H9 (cell line): ENCODE results near the gene VEGFC. TPM values are rescaled to one million over a fixed set of nuclear protein-coding genes. Genes with fewer than 3 reads are reported as not detected.

Experiments used
- DNase-seq: peaks from one replicate; pipeline ENCODE4 v3.0.0-alpha.2; 2017
- H2AFZ ChIP-seq: one replicate; pipeline ENCODE4 v1.6.1; 2013; ENCODE audit warnings: mild to moderate bottlenecking, low read length, control low read depth, moderate library complexity
- H2AK5ac ChIP-seq: 2 replicates; pipeline ENCODE4 v1.6.1; 2013; ENCODE audit warnings: low read length, control low read depth, mixed read lengths; ENCODE audit not compliant: insufficient read length
- H2BK120ac ChIP-seq: one replicate; pipeline ENCODE4 v1.6.1; 2013; ENCODE audit warnings: low read depth, mild to moderate bottlenecking, low read length, control low read depth, inconsistent platforms; ENCODE audit not compliant: poor library complexity, severe bottlenecking
- H2BK12ac ChIP-seq: 2 replicates; pipeline ENCODE4 v1.6.1; 2013; ENCODE audit warnings: low read length, control low read depth, mixed read lengths, low read depth; ENCODE audit not compliant: insufficient read length
- H2BK15ac ChIP-seq: 2 replicates; pipeline ENCODE4 v1.6.1; 2013; ENCODE audit warnings: low read depth, low read length, control low read depth
- H2BK20ac ChIP-seq: one replicate; pipeline ENCODE4 v1.6.1; 2013; ENCODE audit warnings: low read depth, mild to moderate bottlenecking, low read length, control low read depth, inconsistent platforms; ENCODE audit not compliant: poor library complexity, severe bottlenecking
- H2BK5ac ChIP-seq: 2 replicates; pipeline ENCODE4 v1.6.1; 2013; ENCODE audit warnings: low read length, control low read depth, mixed read lengths; ENCODE audit not compliant: insufficient read length
- H3K14ac ChIP-seq: 2 replicates; pipeline ENCODE4 v1.6.1; 2013; ENCODE audit warnings: low read length, control low read depth; ENCODE audit not compliant: insufficient read depth
- H3K18ac ChIP-seq: 2 replicates; pipeline ENCODE4 v1.6.1; 2013; ENCODE audit warnings: low read depth, mild to moderate bottlenecking, mixed read lengths, low read length, control low read depth; ENCODE audit not compliant: insufficient read length
- H3K23ac ChIP-seq: 2 replicates; pipeline ENCODE4 v1.6.1; 2013; ENCODE audit warnings: low read length, control low read depth, mixed read lengths, low read depth; ENCODE audit not compliant: insufficient read length
- H3K23me2 ChIP-seq: 2 replicates; pipeline ENCODE4 v1.6.1; 2013; ENCODE audit warnings: low read depth, mild to moderate bottlenecking, mixed read lengths, low read length, control low read depth; ENCODE audit not compliant: insufficient read length, poor library complexity, severe bottlenecking
- H3K27ac ChIP-seq: 2 replicates; pipeline ENCODE4 v1.5.1; 2013; ENCODE audit warnings: low read length, control low read depth, mixed read lengths, low read depth; ENCODE audit not compliant: insufficient read length
- H3K27me3 ChIP-seq: 2 replicates; pipeline ENCODE4 v1.6.1; 2013; ENCODE audit warnings: low read length, control low read depth, inconsistent platforms; ENCODE audit not compliant: insufficient read depth
- H3K4ac ChIP-seq: 2 replicates; pipeline ENCODE4 v1.6.1; 2013; ENCODE audit warnings: low read depth, mild to moderate bottlenecking, control low read depth, inconsistent platforms, low read length, moderate library complexity
- H3K4me1 ChIP-seq: 2 replicates; pipeline ENCODE4 v1.6.1; 2013; ENCODE audit warnings: low read length, control low read depth, inconsistent platforms; ENCODE audit not compliant: insufficient read depth
- H3K4me2 ChIP-seq: 2 replicates; pipeline ENCODE4 v1.6.1; 2013; ENCODE audit warnings: low read length, control low read depth, mixed read lengths; ENCODE audit not compliant: insufficient read length, insufficient read depth
- H3K56ac ChIP-seq: 2 replicates; pipeline ENCODE4 v1.6.1; 2013; ENCODE audit warnings: low read depth, mild to moderate bottlenecking, mixed read lengths, low read length, control low read depth; ENCODE audit not compliant: insufficient read length
- H3K79me1 ChIP-seq: 2 replicates; pipeline ENCODE4 v1.6.1; 2013; ENCODE audit warnings: low read depth, mild to moderate bottlenecking, moderate library complexity, low read length, control low read depth, inconsistent platforms; ENCODE audit not compliant: insufficient read depth, poor library complexity, severe bottlenecking
- H3K79me2 ChIP-seq: 2 replicates; pipeline ENCODE4 v1.6.1; 2013; ENCODE audit warnings: low read length, control low read depth, inconsistent platforms; ENCODE audit not compliant: insufficient read depth
- H3K9ac ChIP-seq: 2 replicates; pipeline ENCODE4 v1.6.1; 2013; ENCODE audit warnings: low read length, control low read depth, mixed read lengths; ENCODE audit not compliant: insufficient read length; ENCODE audit errors: extremely low read depth
- H3K9me3 ChIP-seq: one replicate; pipeline ENCODE4 v1.6.1; 2013; ENCODE audit warnings: low read depth, low read length, inconsistent platforms; ENCODE audit not compliant: control insufficient read depth
- H3T11ph ChIP-seq: one replicate; pipeline ENCODE4 v1.6.1; 2013; ENCODE audit warnings: mild to moderate bottlenecking, low read length, control low read depth, inconsistent platforms
- H4K20me1 ChIP-seq: one replicate; pipeline ENCODE4 v1.6.1; 2013; ENCODE audit not compliant: control insufficient read depth, insufficient read length, insufficient read depth
- H4K5ac ChIP-seq: 2 replicates; pipeline ENCODE4 v1.6.1; 2013; ENCODE audit warnings: low read depth, mild to moderate bottlenecking, mixed read lengths, low read length, control low read depth; ENCODE audit not compliant: insufficient read length
- H4K8ac ChIP-seq: replicated peaks from 2 replicates; pipeline ENCODE4 v1.6.1; 2013; ENCODE audit warnings: low read length, control low read depth, mixed read lengths, low read depth; ENCODE audit not compliant: insufficient read length
- H4K91ac ChIP-seq: 2 replicates; pipeline ENCODE4 v1.6.1; 2013; ENCODE audit warnings: low read depth, mild to moderate bottlenecking, moderate library complexity, mixed read lengths, low read length, control low read depth; ENCODE audit not compliant: insufficient read length
- H3K27ac Mint-ChIP-seq, 3 experiments: 2 replicates in 2 of 3; 3 replicates in 1 of 3; pipeline ENCODE4 v1.8.0; 2020 to 2021; ENCODE audit warnings: mixed read lengths in 3 of 3, mild to moderate bottlenecking in 1 of 3, moderate library complexity in 1 of 3
- H3K27me3 Mint-ChIP-seq: 2 replicates; pipeline ENCODE4 v1.8.0; 2021; ENCODE audit warnings: low read depth, mild to moderate bottlenecking, moderate library complexity, mixed read lengths
- H3K36me3 Mint-ChIP-seq, 3 experiments: 2 replicates in 2 of 3; 3 replicates in 1 of 3; pipeline ENCODE4 v1.8.0; 2020 to 2021; ENCODE audit warnings: low read depth in 3 of 3, mixed read lengths in 3 of 3; ENCODE audit not compliant: insufficient read depth in 1 of 3
- H3K4me1 Mint-ChIP-seq, 2 experiments: 2 replicates each; pipeline ENCODE4 v1.8.0; 2020; ENCODE audit warnings: mixed read lengths in 2 of 2
- H3K4me3 Mint-ChIP-seq, 2 experiments: 2 replicates in 1 of 2; 3 replicates in 1 of 2; pipeline ENCODE4 v1.8.0; 2020 to 2021; ENCODE audit warnings: mild to moderate bottlenecking in 2 of 2, mixed read lengths in 2 of 2, moderate library complexity in 1 of 2
- H3K9me3 Mint-ChIP-seq, 2 experiments: 2 replicates in 1 of 2; 3 replicates in 1 of 2; pipeline ENCODE4 v1.8.0; 2020; ENCODE audit warnings: mild to moderate bottlenecking in 2 of 2, mixed read lengths in 2 of 2, moderate library complexity in 1 of 2
- WGBS: extraction: QIAGEN DNeasy Blood & Tissue Kit; methylation state at CpG from one replicate; pipeline ENCODE4 v1.1.7; 2013; ENCODE audit warnings: missing lambda C conversion rate, low lambda C conversion rate, mixed read lengths; ENCODE audit not compliant: insufficient read length; ENCODE audit errors: extremely low coverage; 5-methylcytosine and 5-hydroxymethylcytosine counted together
- total RNA-seq: library from RNA; stranded (reverse); gene quantifications from 2 replicates; pipeline ENCODE4 v1.2.1, GENCODE V29; 2021
- TF ChIP-seq, protein P1 (sequence below): fragments of 200-600 bp; sonication (generic); conservative IDR thresholded peaks from 3 replicates; pipeline ENCODE4 v1.8.0; 2021; ENCODE audit warnings: antibody characterized with exemption, mild to moderate bottlenecking

The VEGFC gene
- total RNA-seq, 1 experiment from 2014 or later, result 0.46 TPM

DNA sequence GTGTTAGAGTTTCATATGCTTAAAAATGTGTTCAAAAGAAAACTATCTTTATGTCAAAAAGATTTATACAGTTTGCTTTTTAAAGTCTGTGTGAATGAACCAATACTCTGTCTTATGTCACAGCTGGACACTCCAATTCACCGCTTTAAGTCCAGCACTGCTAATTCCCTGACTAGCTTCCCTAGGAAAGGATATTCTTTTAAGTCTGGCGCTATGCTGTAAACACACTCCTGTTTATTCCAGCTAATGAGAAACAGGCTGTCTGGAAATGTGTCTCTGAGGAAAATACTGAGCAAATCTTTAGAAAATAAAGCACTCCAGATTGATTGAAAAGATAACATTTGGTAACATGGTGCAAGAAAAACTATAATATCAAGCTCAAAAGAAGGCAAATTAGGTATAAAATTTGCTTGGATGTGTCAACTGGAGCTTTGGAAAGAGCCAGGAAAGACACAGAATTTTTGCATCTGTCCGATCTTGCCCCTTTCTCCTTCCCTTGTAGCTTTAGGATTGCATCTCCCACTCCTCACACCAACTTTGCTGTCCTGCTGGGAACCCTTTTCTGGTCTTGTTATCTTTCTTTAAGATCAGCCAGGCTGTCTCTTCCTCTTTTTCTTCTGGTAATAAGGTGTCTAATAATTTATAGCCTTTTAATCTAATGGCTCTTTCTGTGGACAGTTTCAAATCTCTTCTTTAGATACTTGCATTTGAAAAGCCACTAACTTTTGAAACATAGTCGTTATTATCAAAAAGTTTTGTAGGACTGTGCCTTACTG, 40.9 kb upstream of the VEGFC start:
- H3K23ac ChIP-seq, result no peak overlapping the region
- H3K14ac ChIP-seq, result no peak overlapping the region
- H3K4me2 ChIP-seq, result no peak overlapping the region
- no CpG with 5 or more reads among the region's 4 CpGs for WGBS
- no peak overlapping the region; a peak in 1 of 7 replicates for H3K27ac Mint-ChIP-seq
- H2BK20ac ChIP-seq, result no peak overlapping the region
- no peak overlapping the region for H2BK15ac ChIP-seq
- H3K18ac ChIP-seq, result no peak overlapping the region
- no peak overlapping the region for H3K56ac ChIP-seq
- no peak overlapping the region for H2AK5ac ChIP-seq
- TF ChIP-seq, protein P1, sequence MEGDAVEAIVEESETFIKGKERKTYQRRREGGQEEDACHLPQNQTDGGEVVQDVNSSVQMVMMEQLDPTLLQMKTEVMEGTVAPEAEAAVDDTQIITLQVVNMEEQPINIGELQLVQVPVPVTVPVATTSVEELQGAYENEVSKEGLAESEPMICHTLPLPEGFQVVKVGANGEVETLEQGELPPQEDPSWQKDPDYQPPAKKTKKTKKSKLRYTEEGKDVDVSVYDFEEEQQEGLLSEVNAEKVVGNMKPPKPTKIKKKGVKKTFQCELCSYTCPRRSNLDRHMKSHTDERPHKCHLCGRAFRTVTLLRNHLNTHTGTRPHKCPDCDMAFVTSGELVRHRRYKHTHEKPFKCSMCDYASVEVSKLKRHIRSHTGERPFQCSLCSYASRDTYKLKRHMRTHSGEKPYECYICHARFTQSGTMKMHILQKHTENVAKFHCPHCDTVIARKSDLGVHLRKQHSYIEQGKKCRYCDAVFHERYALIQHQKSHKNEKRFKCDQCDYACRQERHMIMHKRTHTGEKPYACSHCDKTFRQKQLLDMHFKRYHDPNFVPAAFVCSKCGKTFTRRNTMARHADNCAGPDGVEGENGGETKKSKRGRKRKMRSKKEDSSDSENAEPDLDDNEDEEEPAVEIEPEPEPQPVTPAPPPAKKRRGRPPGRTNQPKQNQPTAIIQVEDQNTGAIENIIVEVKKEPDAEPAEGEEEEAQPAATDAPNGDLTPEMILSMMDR, result no peak
- H3T11ph ChIP-seq, result no peak overlapping the region
- H3K9me3 Mint-ChIP-seq, result no peaks in the 10 kb centered on the region
- no peak overlapping the region for H4K5ac ChIP-seq
- H3K36me3 Mint-ChIP-seq, result no peaks in the 10 kb centered on the region
- H3K27me3 ChIP-seq, result no peaks in the 10 kb centered on the region
- H3K23me2 ChIP-seq, result no peaks in the 10 kb centered on the region
- DNase-seq, result no peak
- no peak overlapping the region for H4K8ac ChIP-seq
- no peaks in the 10 kb centered on the region for H3K79me2 ChIP-seq
- H4K91ac ChIP-seq, result no peak overlapping the region
- no peak overlapping the region for H3K4me3 Mint-ChIP-seq
- H4K20me1 ChIP-seq, result no peaks in the 10 kb centered on the region
- peaks cover 0 to 1% of the 10 kb centered on the region in 2 experiments; a peak in 1 of 4 replicates for H3K4me1 Mint-ChIP-seq
- H3K27ac ChIP-seq, result no peak overlapping the region
- no peak overlapping the region for H2BK12ac ChIP-seq
- no peaks in the 10 kb centered on the region for H3K27me3 Mint-ChIP-seq
- H3K4ac ChIP-seq, result no peak overlapping the region
- H3K9ac ChIP-seq, result no peak overlapping the region
- H2AFZ ChIP-seq, result no peak overlapping the region
- no peaks in the 10 kb centered on the region for H3K79me1 ChIP-seq
- no peak overlapping the region for H2BK5ac ChIP-seq
- H3K4me1 ChIP-seq, result no peaks in the 10 kb centered on the region
- H2BK120ac ChIP-seq, result no peak overlapping the region
- no peaks in the 10 kb centered on the region for H3K9me3 ChIP-seq
